HG03135 (cell line): ENCODE data around the gene ASPG.

ENCODE experiments used
- ATAC-seq: cut with Tn5 transposase; IDR thresholded peaks from one replicate; pipeline ENCODE4 v1.9.1; 2021; ENCODE audit warnings: mild to moderate bottlenecking, moderate library complexity; ENCODE audit not compliant: unreplicated experiment

The ASPG gene

DNA sequence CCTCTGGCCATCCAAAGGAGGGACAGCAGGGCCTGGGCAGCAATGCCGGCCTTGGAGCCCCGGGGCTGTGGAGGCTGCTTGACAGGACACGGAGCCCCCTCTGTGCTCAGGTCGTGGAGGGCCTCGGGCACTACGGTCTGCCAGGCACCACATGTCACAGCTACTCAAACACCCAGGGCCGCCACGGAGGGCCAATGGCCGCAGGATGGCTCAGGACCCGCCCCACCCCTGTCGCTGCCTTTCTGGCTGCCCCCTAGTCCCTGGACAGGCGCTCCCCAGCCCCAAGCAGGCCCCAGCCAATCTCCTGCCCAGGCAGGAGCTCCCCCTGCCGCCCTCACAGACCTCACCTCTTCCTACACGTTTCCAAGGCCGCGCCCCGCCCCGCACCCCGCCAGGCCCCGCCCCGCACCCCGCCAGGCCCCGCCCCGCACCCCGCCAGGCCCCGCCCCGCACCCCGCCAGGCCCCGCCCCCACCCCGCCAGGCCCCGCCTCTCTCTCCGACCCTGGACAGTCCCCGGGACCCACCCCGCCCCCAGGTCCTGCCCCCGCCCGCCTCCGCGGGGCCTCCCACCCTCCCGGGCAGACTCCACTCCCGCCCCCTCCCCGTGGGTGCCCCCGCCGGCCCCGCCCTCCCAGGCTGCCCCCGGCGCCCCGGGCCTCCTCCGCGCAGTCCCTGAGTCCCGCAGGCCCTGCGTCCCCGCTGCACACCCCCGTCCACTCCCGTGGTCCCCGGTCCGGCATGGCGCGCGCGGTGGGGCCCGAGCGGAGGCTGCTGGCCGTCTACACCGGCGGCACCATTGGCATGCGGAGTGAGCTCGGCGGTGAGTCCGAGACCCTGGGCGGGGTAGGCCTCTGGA is at the start of gene ASPG:
ASPG (plus strand) TSS at position 669 of the 857 bp plus-strand sequence; CDS start at position 740, 71 bp downstream.
- ATAC-seq = no peak

DNA sequence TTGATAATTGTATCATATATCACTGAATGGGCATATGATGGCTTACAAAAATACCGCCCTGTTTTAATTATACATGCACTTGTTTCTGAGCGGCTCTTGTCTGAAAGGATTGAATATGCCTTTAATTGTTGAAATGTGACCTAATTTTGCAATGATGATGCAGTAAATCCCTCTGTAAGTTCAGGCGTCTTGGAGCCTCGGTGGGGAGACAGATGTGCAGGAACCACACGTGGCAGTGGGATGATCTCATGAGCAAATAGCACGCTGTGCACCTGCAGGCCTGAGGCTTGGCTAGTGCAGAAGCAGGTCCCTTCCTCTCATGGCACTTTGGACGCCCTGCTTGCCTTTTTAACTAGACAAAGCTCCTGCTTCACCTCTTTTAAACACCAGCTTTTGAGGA is 49.3 kb upstream of the ASPG start:
- ATAC-seq = no peak

GRCh38 chr14:104037074-104037473 is 48.4 kb upstream of the ASPG start:
- ATAC-seq = no peak

GRCh38 chr14:104037903-104038302 is 47.6 kb upstream of the ASPG start:
- ATAC-seq = no peak

DNA sequence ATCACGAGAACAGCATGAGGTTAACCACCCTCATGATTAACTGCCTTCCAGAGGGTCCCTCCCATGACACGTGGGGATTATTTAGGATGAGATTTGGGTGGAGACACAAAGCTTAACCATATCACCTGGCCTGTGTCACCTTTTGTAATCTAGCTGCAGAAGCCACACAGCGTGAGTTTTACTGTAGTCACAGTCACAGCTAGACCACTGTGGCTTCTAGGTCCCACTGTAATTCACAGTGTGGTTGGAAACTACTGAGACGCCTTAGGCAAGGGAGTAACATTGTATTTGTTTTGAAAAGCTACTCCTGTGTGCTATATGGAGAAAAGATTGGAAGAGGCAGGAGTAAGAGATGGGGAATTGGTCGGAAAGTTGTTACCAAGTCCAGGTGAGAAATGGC is 46.3 kb upstream of the ASPG start:
- ATAC-seq = no peak

DNA sequence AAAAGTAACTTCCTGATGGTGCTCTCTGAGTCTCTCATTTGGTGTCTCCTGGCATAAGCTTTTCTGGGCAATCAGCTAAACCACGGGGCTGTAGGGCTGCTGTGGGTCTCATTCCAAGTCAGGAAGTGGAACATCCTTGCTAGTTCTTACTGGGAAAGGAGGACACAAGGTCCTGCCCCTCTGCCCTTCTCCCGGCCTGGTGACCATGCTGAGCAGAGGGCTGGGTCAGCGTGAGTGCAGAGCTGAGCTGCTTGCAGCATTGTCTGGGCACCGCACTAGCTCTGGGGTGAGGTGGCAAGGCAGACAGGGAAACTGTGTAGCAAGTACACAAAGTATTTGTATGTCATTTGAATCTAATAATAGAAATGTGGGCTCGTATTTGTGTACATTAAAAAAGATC is 45.0 kb upstream of the ASPG start:
- ATAC-seq = no peak

GRCh38 chr14:104041430-104042104 is 43.9 kb upstream of the ASPG start:
- ATAC-seq = no peak

DNA sequence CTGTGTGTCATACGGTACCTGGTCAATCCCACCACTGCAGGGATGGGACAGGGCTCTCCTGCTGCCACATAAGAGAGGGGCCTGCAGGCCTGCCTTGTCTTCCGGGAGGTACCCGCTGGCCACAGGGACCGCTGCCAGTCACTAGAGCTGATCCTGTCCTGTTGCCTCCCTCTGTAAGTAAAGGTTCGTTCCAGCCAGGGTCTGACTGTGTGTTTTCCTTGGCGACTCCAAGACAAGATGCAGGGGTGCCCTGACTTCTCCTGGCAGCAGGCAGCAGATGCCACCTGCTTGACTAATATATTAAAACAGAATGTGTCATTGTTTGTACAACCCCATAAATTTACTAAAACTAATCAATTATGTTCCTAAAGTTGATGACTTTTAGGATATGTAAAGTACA is 41.5 kb upstream of the ASPG start:
- ATAC-seq = no peak

DNA sequence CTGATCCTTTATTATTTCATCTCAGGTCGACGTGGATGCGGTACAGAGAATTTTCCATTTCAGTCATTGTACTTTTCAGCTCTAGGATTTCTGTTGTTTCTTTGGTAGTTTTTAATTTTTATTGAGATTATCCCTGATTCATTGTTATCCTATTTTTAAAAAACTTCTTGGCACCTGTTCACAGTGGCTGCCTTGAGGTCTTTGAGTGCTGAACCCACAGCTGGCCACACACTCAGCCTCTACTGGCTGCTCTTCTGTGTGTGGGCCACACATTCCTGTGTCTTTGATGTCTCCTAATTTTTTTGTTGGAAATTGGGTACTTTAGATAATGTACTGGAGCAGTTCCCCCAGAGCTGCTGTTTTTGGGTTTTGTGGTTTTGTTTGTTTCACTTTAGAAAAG is 37.7 kb upstream of the ASPG start:
- no peak for ATAC-seq

GRCh38 chr14:104048758-104049507 is 36.6 kb upstream of the ASPG start:
- ATAC-seq = no peak

DNA sequence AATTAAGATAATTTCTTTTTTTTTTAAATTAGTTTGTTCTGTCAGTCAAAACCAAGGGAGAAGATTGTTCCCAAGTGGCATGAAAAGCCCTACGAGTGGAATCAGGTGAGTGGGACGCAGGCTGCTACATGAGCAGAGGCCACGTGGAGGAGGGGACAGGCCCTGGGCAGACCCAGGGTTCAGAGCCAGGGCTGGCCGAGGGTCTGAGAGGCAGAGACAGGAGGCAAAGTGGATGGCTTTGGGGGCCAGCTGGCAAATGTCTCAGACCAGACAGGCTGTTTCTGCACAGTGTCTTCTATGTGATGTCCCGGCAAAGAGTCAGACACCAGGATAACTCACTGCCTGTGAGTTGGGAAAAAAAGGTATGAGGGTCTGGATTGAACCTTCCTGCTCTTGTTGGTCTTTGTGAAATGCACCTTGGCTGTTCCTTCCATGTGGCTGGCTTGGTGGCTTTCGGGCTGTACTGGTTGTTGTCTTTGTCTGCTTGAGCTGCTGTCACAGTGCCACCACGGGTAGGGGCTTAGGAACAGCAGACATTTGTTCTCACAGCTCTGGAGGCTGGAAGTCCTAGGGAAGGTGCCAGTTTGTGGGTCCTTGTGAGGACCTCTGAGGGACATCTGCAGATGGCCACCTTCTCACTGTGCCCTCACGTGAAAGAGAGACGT is 35.8 kb upstream of the ASPG start:
- ATAC-seq = no peak

- no peak for ATAC-seq
Measured at GRCh38 chr14:104051092-104051813, 34.2 kb upstream of the ASPG start.

- ATAC-seq = no peak
Measured at GRCh38 chr14:104054222-104054905, 31.1 kb upstream of the ASPG start.

- ATAC-seq = no peak
Measured at GRCh38 chr14:104062281-104062680, 23.2 kb upstream of the ASPG start.

- ATAC-seq = no peak
Measured at GRCh38 chr14:104064003-104064402, 21.5 kb upstream of the ASPG start.

DNA sequence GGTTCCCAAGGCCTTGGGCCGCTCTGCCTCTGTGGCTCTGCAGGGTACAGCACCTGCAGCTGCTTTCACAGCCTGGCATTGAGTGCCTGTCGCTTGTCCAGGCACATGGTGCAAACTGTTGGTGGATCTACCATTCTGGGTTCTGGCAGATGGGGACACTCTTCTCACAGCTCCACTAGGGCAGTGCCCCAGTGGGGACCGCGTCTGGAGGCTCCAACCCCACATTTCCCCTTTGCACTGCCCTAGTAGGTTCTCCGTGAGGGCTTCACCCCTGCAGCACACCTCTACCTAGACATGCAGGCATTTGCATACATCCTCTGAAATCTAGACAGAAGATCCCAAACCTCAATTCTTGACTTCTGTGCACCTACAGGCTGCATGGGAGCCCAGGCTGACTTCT is 19.2 kb upstream of the ASPG start:
- no peak for ATAC-seq

- ATAC-seq = no peak
Measured at GRCh38 chr14:104066719-104067295, 18.7 kb upstream of the ASPG start.

GRCh38 chr14:104069541-104069940 is 16.0 kb upstream of the ASPG start:
- ATAC-seq = no peak

DNA sequence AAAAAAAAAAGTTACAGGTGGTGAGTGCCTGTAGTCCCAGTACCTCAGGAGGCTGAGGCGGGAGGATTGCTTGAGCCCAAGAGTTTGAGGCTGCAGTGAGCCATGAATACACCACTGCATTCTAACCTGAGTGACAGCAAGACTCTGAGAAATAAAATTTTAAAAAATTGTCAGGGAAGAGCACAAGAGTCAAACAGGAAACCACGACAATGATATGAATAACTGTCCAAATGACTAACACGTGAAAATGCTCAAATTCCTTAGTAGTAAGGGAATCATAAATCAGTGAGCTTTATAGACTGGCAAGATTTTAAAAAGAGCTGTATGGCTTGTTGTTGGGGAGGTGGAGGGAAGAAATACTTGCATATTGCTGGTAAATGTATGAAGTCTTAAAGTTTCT is 12.9 kb upstream of the ASPG start:
- no peak for ATAC-seq

- ATAC-seq = no peak
Measured at GRCh38 chr14:104073764-104074163, 11.7 kb upstream of the ASPG start.
